GM19193 (cell line): ENCODE data around the gene MSI2.

Experiments
- POLR2A ChIP-seq: IDR thresholded peaks from 4 replicates; pipeline ENCODE4 v1.6.1; 2011; ENCODE audit not compliant: insufficient read depth, insufficient read length; ENCODE audit errors: extremely low read depth

MSI2 gene

DNA sequence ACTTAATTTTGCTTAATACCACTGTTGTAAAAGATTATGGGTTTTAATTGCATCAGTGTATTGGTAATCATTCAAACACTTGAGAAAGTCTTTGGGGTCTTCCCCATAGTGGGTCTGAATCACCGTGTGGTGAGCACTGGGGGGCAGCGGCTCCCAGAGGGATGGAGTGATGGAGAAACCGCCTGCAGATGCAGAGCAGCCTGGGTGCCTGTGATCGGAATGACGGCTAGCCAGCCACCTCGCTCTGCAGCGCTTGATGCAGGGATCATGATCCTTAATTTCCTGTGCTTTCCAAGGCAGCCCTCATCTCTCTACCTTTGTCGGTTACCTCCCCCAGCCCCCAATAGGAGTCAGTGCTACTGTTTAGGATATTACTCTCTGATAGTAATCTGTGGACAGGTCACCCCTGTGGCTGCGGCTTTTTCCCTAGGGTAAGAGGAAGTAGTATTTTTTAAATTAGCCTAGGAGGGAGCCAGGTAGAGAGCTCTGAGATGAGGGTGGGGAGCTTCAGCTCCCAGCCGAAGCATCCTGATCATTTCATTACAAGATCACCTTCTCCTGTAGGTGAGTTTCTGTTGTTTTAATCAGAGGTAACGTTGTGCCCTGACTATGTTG is 135.6 kb downstream of the MSI2 start:
- no peak for TF ChIP-seq POLR2A

GRCh38 chr17:57393368-57393767 is 137.0 kb downstream of the MSI2 start:
- no peak for TF ChIP-seq POLR2A

DNA sequence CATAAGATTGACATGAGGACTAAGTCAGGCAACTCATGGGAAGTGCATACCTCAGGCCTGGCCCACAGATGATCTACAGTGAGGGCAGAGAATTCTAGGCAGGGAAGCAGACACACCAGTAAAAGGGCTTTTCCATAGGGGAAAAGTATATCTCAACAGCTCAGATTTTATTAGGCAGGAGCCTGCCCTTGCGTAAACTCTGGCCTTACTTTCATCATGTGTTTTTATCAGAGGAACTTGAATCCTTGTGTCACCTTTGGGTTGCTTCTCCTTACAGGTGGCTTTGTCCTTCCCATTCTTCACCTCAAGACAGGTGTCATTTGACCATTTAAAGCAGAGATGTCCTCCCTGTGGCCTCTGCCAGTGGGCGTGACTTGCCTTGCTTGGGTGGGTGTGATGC is 138.1 kb downstream of the MSI2 start:
- no peak for TF ChIP-seq POLR2A

GRCh38 chr17:57395721-57396321 is 139.5 kb downstream of the MSI2 start:
- TF ChIP-seq POLR2A = no peak

GRCh38 chr17:57396511-57396921 is 140.2 kb downstream of the MSI2 start:
- no peak for TF ChIP-seq POLR2A

DNA sequence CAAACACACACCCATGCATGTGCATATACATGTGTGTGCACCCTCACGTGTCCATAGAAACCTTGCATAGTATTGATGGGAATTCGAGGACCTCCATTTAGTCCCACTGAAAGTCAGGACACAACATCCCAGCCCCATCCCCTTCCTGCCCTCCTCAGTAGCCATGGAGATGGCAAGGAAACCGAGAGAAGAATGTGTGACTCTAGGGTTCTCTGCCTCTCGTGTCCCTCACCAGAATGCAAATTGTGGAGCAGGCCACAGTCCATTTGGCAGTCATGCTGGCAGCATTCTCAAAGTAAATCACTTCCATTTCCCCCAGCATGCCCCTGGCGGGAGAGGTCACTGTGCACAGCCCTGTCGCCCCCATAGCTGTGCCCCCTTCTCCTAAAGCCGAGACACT is 141.1 kb downstream of the MSI2 start:
- no peak for TF ChIP-seq POLR2A

DNA sequence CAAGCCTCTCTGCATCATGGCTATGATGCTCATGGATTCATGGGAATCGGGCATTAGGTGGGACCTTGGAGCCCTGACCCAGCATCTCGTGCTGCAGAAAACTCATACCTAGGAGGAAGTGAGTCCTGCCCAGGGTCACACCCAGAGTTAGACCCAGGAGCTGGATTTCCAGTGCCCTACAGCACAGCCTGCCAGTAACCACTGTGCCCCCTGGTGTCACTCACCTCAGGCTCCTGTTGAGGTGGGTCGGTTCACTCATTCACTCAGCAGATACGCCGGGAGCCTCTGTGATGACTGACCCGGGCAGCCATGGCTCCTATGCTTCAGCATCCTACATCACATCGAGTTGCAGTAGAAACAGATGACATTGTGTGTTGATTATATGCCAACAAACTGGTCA is 143.4 kb downstream of the MSI2 start:
- TF ChIP-seq POLR2A = no peak

DNA sequence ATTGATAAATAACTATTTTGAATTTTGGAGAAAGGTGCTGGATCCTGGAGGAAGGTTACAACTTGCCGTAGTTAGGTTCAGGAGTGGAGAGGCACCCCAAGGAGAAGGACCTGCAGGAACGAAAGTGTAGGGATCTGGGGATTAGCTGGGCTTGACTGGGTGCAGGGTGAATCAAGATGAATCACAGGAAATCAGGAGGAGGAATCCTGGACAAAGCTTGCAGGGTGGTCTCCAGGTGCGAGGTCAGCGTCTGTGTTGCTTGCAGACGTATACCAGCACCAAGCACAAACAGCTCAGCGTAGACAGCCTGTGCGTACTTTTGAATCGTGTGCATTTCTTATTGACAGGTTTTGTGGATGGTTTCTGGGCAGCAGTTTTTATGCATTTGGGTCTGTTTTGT is 144.3 kb downstream of the MSI2 start:
- TF ChIP-seq POLR2A = no peak

DNA sequence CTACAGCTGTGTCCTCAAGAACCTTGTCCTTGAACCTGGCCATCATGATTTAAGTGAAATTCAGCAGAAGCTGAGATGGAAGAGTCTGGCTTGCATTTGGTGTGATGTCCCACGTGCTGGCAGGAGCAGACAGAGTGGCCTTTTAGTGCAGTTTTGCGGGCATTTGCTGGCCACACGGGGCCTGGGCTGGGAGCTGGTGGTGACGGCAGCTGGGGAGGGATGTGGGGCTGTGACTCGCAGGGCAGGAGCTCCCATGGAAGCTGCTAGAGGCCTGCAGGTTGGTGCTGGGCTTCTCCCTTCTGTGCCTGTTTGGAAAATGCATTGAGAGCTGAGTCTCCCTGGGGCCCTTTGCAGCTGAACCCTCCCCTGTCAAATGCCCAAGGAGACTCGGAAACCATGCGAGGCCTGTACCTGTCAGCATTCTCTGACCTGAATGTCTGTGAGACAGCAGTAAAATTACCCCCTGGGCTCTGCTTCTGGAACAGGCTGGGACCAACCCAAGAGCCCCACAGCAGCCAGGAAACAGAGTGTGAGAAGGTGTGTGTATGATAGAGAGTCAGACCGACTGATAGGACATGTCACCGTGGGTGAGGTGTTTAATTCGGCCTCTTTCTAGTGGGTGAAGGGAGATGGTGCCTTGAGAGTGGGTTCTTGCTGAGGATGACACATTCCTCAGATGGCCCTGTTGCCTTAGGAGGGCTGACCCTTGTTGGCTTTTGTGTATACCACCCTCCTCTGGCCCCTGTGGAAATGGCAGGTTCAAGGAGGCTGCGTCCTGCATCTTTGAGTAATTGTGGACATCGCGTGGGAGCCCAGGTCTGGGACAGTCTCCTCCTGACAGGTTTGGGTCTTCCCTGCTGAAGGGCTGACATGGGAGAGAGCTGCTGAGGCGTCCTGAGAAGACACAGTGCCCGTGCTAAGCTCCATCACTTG is 145.5 kb downstream of the MSI2 start:
- TF ChIP-seq POLR2A = no peak

DNA sequence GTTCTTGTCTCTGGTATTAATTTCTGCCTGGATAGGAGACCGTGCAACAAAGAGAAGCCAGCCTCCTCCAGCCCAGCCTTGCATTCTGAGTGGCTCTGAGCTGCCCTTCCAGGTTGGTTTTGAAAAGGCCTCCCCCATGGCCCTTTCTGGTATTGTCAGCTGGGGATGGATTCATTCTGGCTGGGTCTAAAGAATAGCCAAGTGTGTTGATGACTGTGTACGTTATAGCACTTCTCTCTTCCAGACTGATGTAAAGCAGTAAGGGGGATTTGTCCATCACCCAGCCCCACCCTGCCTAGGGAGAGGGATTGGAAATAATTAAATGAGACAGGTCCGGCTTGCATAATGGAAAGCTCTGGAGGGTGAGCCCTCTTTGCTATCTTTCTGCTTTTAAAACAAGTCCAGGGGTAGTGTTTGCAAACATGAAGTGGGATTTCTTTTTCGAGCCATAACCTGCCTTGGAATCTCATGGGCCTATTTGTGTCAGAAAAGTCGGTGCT is 146.4 kb downstream of the MSI2 start:
- no peak for TF ChIP-seq POLR2A

DNA sequence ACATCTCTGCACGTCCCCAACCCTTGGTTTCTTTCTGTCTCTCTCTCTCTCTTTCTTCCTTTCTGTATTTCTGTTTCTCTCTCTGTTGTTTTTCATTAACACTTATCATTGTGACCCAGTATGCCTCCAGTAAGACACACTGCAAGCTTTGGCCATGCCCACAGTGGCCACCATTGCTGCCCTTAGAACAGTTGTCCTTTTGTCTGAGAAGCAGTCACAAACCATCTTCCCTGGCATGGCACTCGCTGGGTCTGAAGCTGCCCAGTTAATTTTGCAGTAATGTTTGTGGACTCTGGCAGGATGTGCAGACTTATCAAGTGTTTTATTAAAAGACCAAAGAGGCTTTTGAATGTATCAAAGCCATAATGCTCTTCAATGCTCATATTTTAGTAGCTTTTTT is 146.9 kb downstream of the MSI2 start:
- no peak for TF ChIP-seq POLR2A

GRCh38 chr17:57404073-57404472 is 147.8 kb downstream of the MSI2 start:
- TF ChIP-seq POLR2A = no peak

DNA sequence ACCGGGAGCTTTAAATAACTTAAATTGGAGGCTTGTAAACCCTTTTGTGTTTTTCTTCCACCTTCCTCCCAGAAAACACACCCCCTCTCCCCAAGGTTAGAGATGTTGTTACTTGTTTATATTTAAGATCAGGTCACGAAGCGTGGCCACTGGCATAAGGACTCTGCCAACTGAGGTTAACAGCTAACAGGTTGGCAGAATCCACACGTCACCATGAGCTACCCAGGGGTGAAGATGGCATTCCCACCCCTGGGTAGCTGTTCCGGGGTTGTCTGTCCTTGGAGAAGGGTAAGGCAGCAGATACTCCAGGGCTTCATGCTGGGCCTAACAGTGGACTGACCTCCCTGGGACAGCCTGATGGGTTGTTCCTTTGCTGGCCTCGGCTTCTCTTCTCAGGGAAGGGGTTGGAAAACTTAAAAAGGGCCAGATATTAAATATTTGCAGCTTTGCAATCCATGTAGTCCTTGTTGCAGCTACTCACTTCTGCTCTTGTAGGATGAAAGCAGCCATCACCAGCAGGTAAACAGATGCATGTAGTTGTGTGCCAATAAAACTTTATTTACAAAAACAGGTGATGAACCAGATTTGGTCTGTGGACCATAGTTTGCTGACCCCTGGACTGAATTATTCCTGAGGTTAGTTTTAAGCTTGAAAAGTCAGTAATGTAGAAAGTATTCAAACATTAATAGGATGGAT is 148.6 kb downstream of the MSI2 start:
- no peak for TF ChIP-seq POLR2A

GRCh38 chr17:57405491-57406072 is 149.3 kb downstream of the MSI2 start:
- TF ChIP-seq POLR2A = no peak
